ENCODE results near the gene PERM1. TPM values are rescaled to one million over a fixed set of nuclear protein-coding genes. Genes with fewer than 3 reads are reported as not detected.
A peak's percentile ranks its signal among the peaks of the same experiment; 100 is the strongest.
"Not testable (repeated sequence)": the region's sequence is repeated elsewhere in the genome, so short reads cannot be mapped to it uniquely, and the experiment has no call there.

PERM1 gene
- total and polyA plus RNA-seq, 7 donors = 13.9 to 249 (median 80.3) TPM

- peak; percentile 23 to 60 (median 51) for ATAC-seq
- Histone ChIP-seq H3K4me3 (peak within 1 kb of the TSS; percentile 79), H3K27ac (peak within 1 kb of the TSS; percentile 85), H3K36me3 (ENCODE audit: insufficient read depth in 1 of 2, low read depth in 1 of 2) (no peaks in the 10 kb centered on the region), H3K4me1 (peaks cover 4% of the 10 kb centered on the region), H3K9me3 (no peaks in the 10 kb centered on the region), H3K27me3 (ENCODE audit: insufficient read depth in 3 of 3, low read length in 2 of 3) (peaks cover 0 to 30% (median 11%) of the 10 kb centered on the region in 3 donors)
- intact Hi-C loops (cut with DNase I) = no loop called here
- WGBS, 3 donors = 0% methylated on average over 15 to 54 of the region's 58 CpGs
- DNase-seq = peak; percentile 54 to 80
- TF ChIP-seq CTCF (IDR thresholded peaks at IDR 0.05) = no peak
Measured at GRCh38 chr1:1020000-1020404, 38.1 kb upstream of the PERM1 start, which contains the start of gene AGRN. Gene AGRN, plus strand, starts transcription at chr1:1020120. Its CDS starts 53 bp downstream, at chr1:1020173.

GRCh38 chr1:1019122-1019999 lies 37.5 kb upstream of the PERM1 start:
- Histone ChIP-seq H3K27me3 (ENCODE audit: insufficient read depth in 3 of 3, low read length in 2 of 3) (peaks cover 0 to 30% (median 7%) of the 10 kb centered on the region in 3 donors), H3K27ac (peak overlapping the region; percentile 85), H3K36me3 (ENCODE audit: insufficient read depth in 1 of 2, low read depth in 1 of 2) (no peaks in the 10 kb centered on the region), H3K4me3 (peak overlapping the region; percentile 79), H3K4me1 (peaks cover 4% of the 10 kb centered on the region), H3K9me3 (no peaks in the 10 kb centered on the region)
- ATAC-seq (peak; percentile 92 to 97 (median 94)), DNase-seq (peak; percentile 87 to 93)
- WGBS, 3 donors = 2 to 12% (median 3%) methylated on average over 15 to 75 of the region's 91 CpGs
- TF ChIP-seq CTCF (IDR thresholded peaks at IDR 0.05) = peak; percentile 55
- intact Hi-C loops (cut with DNase I) = no loop called here

- H3K4me3 ChIP-seq; DNase-seq; intact Hi-C loops (cut with DNase I); H3K9me3 ChIP-seq; H3K27ac ChIP-seq; H3K36me3 ChIP-seq (ENCODE audit: insufficient read depth in 1 of 2, low read depth in 1 of 2); ATAC-seq; H3K4me1 ChIP-seq: not testable (repeated sequence)
- 87 to 94% (median 89%) methylated on average over 13 to 26 of the region's 26 CpGs for WGBS, 3 donors
- peaks cover 0 to 27% (median 4%) of the 10 kb centered on the region in 3 donors for H3K27me3 ChIP-seq (ENCODE audit: insufficient read depth in 3 of 3, low read length in 2 of 3)
Measured at GRCh38 chr1:1018321-1018685, 36.4 kb upstream of the PERM1 start.

- H3K27ac ChIP-seq; intact Hi-C loops (cut with DNase I); H3K4me3 ChIP-seq; DNase-seq; H3K9me3 ChIP-seq; ATAC-seq; H3K36me3 ChIP-seq (ENCODE audit: insufficient read depth in 1 of 2, low read depth in 1 of 2): not testable (repeated sequence)
- 75 to 86% (median 77%) methylated on average over 16 to 17 of the region's 17 CpGs for WGBS, 3 donors
- peaks cover 0 to 21% (median 4%) of the 10 kb centered on the region in 3 donors for H3K27me3 ChIP-seq (ENCODE audit: insufficient read depth in 3 of 3, low read length in 2 of 3)
- peaks cover 12% of the 10 kb centered on the region for H3K4me1 ChIP-seq
Measured at GRCh38 chr1:1017397-1018320, 35.8 kb upstream of the PERM1 start.

GRCh38 chr1:1014799-1015681 lies 33.1 kb upstream of the PERM1 start:
- TF ChIP-seq CTCF (IDR thresholded peaks at IDR 0.05) = peak; percentile 13
- H3K4me3 ChIP-seq = peak overlapping the region; percentile 79
- no peaks in the 10 kb centered on the region for H3K27me3 ChIP-seq (ENCODE audit: insufficient read depth in 3 of 3, low read length in 2 of 3)
- DNase-seq (no peak), ATAC-seq (no peak)
- peaks cover 11% of the 10 kb centered on the region for H3K4me1 ChIP-seq
- no peaks in the 10 kb centered on the region for H3K9me3 ChIP-seq
- peak overlapping the region; percentile 80 for H3K27ac ChIP-seq
- intact Hi-C loops (cut with DNase I) = no loop called here
- no peaks in the 10 kb centered on the region for H3K36me3 ChIP-seq (ENCODE audit: insufficient read depth in 1 of 2, low read depth in 1 of 2)
- 58 to 72% (median 70%) methylated on average over 20 of the region's 20 CpGs for WGBS, 3 donors
